ENCODE measurements around the gene FOXF1. TPM values are rescaled to one million over a fixed set of nuclear protein-coding genes. Genes with fewer than 3 reads are reported as not detected.

The FOXF1 gene
- total RNA-seq, 1 donor from 2014 or later, result 0.69 TPM

GRCh38 chr16:86555704-86556075 lies 45.4 kb downstream of the FOXF1 start:
- no peak for TF ChIP-seq CTCF (IDR thresholded peaks at IDR 0.05; ENCODE audit: unreplicated experiment)
- Mint-ChIP-seq H3K36me3 (ENCODE audit: low read depth, unreplicated experiment) (peaks cover 15% of the 10 kb centered on the region), H3K27ac (ENCODE audit: unreplicated experiment) (peak overlapping the region; percentile 91), H3K27me3 (ENCODE audit: unreplicated experiment) (peaks cover 4% of the 10 kb centered on the region), H3K9me3 (ENCODE audit: unreplicated experiment) (no peaks in the 10 kb centered on the region), H3K4me3 (ENCODE audit: unreplicated experiment) (peak overlapping the region; percentile 93), H3K4me1 (ENCODE audit: unreplicated experiment) (peaks cover 12% of the 10 kb centered on the region)
- no peak for DNase-seq (ENCODE audit: low spot score)

- H3K4me3 Mint-ChIP-seq (ENCODE audit: unreplicated experiment), result no peak overlapping the region
- H3K36me3 Mint-ChIP-seq (ENCODE audit: low read depth, unreplicated experiment), result peaks cover 14% of the 10 kb centered on the region
- TF ChIP-seq CTCF (IDR thresholded peaks at IDR 0.05; ENCODE audit: unreplicated experiment), result no peak
- no peaks in the 10 kb centered on the region for H3K9me3 Mint-ChIP-seq (ENCODE audit: unreplicated experiment)
- no peak overlapping the region for H3K27ac Mint-ChIP-seq (ENCODE audit: unreplicated experiment)
- peaks cover 12% of the 10 kb centered on the region for H3K4me1 Mint-ChIP-seq (ENCODE audit: unreplicated experiment)
- peaks cover 4% of the 10 kb centered on the region for H3K27me3 Mint-ChIP-seq (ENCODE audit: unreplicated experiment)
- no peak for DNase-seq (ENCODE audit: low spot score)
Observed at GRCh38 chr16:86556576-86556975, 46.2 kb downstream of the FOXF1 start.

GRCh38 chr16:86557587-86557986 lies 47.3 kb downstream of the FOXF1 start:
- no peaks in the 10 kb centered on the region for H3K9me3 Mint-ChIP-seq (ENCODE audit: unreplicated experiment)
- no peak overlapping the region for H3K4me3 Mint-ChIP-seq (ENCODE audit: unreplicated experiment)
- no peak overlapping the region for H3K27ac Mint-ChIP-seq (ENCODE audit: unreplicated experiment)
- no peak for DNase-seq (ENCODE audit: low spot score)
- TF ChIP-seq CTCF (IDR thresholded peaks at IDR 0.05; ENCODE audit: unreplicated experiment), result no peak
- H3K36me3 Mint-ChIP-seq (ENCODE audit: low read depth, unreplicated experiment), result peaks cover 9% of the 10 kb centered on the region
- H3K27me3 Mint-ChIP-seq (ENCODE audit: unreplicated experiment), result peaks cover 4% of the 10 kb centered on the region
- peaks cover 12% of the 10 kb centered on the region for H3K4me1 Mint-ChIP-seq (ENCODE audit: unreplicated experiment)

- H3K4me1 Mint-ChIP-seq (ENCODE audit: unreplicated experiment), result peaks cover 16% of the 10 kb centered on the region
- no peak for TF ChIP-seq CTCF (IDR thresholded peaks at IDR 0.05; ENCODE audit: unreplicated experiment)
- H3K27ac Mint-ChIP-seq (ENCODE audit: unreplicated experiment), result no peak overlapping the region
- DNase-seq (ENCODE audit: low spot score), result no peak
- H3K9me3 Mint-ChIP-seq (ENCODE audit: unreplicated experiment), result no peaks in the 10 kb centered on the region
- H3K36me3 Mint-ChIP-seq (ENCODE audit: low read depth, unreplicated experiment), result peaks cover 8% of the 10 kb centered on the region
- peaks cover 1% of the 10 kb centered on the region for H3K27me3 Mint-ChIP-seq (ENCODE audit: unreplicated experiment)
- H3K4me3 Mint-ChIP-seq (ENCODE audit: unreplicated experiment), result no peak overlapping the region
Observed at GRCh38 chr16:86558355-86559193, 48.2 kb downstream of the FOXF1 start.

- no peak for TF ChIP-seq CTCF (IDR thresholded peaks at IDR 0.05; ENCODE audit: unreplicated experiment)
- H3K36me3 Mint-ChIP-seq (ENCODE audit: low read depth, unreplicated experiment), result no peaks in the 10 kb centered on the region
- no peaks in the 10 kb centered on the region for H3K9me3 Mint-ChIP-seq (ENCODE audit: unreplicated experiment)
- DNase-seq (ENCODE audit: low spot score), result no peak
- H3K27me3 Mint-ChIP-seq (ENCODE audit: unreplicated experiment), result no peaks in the 10 kb centered on the region
- H3K27ac Mint-ChIP-seq (ENCODE audit: unreplicated experiment), result no peak overlapping the region
- H3K4me3 Mint-ChIP-seq (ENCODE audit: unreplicated experiment), result no peak overlapping the region
- H3K4me1 Mint-ChIP-seq (ENCODE audit: unreplicated experiment), result peaks cover 15% of the 10 kb centered on the region
Observed at GRCh38 chr16:86559802-86560305, 49.5 kb downstream of the FOXF1 start.

Measured in endothelial cell (in vitro differentiated cells).